Right lung (tissue), 5 donors: ENCODE data around the gene CPVL. TPM values are rescaled to one million over a fixed set of nuclear protein-coding genes. Genes with fewer than 3 reads are reported as not detected.

Experiments
- DNase-seq, 2 donors: peaks; one replicate each; pipeline ENCODE4 v3.0.0-alpha.2; 2013
- polyA plus RNA-seq, 5 donors: library from polyadenylated mRNA; unstranded; fragments of 120-200 nt; gene quantifications; one replicate each; pipeline versions ENCODE4 v1.2.1 to v1.2.3, GENCODE V29; 2013; ENCODE audit warnings: inconsistent platforms in 1 of 5, low replicate concordance in 1 of 5; ENCODE audit not compliant: insufficient read length in 5 of 5, insufficient read depth in 1 of 5

CPVL gene
- polyA plus RNA-seq, 5 donors = 8.2 to 13.3 (median 11.6) TPM

DNA sequence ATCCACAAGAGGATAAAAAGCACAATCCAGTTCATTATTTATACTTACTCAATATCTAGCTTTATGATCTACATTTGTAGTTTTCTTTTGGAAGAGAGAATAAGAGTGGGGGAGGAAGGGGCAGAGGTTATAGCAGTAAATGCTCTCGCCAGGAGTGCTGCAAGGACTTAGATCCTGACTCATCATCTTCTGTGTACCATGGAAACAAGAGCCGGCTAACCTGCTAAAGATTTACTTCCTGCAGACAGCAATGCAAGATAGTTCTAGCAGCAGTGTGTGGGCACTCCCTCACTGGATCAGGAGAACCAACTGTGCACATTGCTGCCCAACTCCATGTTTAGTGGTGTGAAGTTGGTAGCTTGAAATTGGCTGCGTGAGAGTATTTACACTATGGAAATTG is 140.5 kb downstream of the CPVL start:
- DNase-seq = no peak

DNA sequence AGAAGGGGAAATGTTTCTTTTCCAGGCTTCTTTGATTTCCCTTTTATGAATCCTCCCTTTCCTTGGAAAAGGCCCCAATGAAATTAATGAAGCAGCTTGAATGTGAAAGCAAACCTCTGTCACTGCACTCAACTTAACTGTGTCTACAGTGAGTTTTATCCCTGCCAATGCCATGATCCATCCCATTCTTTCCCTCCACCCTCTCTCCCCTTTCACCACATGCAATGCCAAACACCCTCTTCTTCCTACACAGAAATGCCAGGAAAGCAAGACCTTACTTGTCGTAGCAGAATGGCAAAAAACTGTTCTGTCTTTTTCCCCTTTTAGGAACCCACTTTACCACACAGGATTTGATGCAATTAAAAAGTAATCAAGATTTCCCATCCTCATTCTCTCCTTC is 140.9 kb downstream of the CPVL start:
- DNase-seq = no peak

DNA sequence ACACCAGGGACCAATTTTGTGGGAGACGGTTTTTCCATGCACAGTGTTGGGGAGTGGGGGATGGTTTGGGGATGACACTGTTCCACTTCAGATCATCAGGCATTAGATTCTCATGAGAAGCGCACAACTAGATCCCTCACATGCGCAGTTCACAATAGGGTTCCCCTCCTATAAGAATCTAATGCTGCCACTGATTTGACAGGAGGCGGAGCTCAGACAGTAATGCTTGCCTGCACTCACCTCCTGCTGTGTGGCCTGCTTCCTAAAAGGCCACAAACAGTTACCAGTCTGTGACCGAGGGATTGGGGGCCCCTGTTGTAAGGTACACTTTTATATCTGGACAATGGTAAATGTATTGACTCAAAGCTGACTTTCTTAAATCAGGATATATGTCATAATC is 142.6 kb downstream of the CPVL start:
- DNase-seq = no peak

DNA sequence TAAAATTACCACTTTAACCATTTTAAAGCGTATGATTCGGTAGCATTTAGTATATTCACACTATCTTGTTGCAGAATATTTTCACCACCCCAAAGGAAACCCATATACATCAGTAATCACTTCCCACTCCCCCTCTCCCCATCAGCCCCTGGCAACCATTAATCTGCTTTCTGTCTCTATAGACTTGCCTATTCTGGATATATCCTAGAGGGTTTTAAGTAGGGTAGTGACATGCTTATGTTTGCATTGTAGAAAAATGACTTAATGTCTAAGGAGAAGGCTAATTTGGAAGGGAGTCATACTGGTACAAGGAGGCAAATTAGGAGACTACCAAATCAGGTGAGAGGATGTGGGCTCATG is 145.6 kb downstream of the CPVL start:
- no peak for DNase-seq

DNA sequence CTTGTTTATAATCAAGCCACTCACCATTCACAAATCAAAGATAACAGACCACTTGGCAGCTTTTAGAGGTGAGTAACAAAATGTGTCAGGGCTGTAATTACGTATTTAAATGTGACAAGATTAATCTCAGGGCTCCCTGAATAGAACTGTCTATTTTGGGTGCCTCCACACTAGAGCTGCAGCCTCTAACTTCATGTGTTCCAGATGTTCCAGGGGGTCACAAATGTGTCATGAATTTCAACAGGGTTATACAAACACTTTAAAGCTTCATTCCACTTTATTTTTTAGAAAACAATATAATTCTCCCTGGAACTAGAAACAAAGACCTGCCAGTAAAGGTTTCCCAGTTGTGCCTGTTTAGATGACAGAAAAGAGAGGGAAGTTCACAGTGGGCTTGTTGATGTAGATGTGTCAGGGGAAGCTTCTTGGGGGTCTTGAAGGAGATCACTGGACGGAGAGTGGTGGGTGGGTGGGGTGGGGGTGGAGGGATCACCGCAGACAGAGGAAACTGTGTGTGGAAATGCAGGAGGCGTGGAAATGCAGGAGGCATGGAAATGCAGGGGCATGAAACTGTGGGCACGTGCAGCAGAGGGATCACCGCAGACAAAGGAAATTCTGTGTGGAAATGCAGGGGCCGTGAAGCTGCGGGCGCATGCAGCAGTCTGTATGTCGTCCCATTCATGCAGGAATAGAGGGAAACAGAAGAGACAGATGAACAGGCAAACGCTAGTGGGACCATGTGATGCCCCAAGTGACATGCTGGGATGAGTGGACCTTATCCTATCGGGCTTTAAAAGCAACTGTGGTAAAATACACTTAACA is 146.2 kb downstream of the CPVL start:
- DNase-seq = no peak

DNA sequence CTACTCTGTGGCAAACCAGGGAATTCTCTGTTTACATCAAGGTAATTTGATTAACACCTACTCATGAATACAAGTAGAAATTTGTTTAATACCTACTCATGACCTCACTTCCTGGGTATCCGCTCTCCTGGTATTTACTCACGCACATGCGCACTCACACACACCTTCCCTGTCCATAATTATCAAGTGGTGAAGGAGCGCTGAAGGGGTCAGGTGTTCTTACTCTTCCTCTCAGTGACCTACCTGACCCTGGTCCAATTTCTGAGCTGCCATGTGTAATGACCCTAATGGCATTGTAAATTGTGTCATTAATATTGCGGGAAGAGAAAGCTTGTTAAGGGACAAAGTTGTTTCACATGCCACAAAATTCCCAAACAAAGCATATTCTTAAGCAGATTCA is 146.9 kb downstream of the CPVL start:
- DNase-seq = no peak

DNA sequence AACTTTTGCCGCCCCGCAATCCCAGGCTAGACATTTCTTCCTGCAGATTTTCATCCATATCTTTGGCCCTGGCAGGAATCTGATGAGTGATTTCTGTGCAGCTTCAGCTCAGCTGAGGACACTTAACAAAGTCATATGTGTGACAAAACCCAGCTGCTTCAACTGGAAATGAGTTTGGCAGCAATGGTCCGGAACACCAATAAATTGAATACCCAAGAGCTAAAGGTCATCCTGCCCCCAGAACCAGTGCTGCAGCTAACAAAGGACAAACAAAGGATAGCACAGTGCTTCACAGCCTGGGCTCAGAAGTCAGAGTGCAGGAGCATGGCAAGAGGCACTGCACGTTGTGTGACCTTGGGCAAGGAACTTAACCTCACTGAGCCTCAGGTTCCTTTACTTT is 148.2 kb downstream of the CPVL start:
- peak; percentile 42 to 60 for DNase-seq

DNA sequence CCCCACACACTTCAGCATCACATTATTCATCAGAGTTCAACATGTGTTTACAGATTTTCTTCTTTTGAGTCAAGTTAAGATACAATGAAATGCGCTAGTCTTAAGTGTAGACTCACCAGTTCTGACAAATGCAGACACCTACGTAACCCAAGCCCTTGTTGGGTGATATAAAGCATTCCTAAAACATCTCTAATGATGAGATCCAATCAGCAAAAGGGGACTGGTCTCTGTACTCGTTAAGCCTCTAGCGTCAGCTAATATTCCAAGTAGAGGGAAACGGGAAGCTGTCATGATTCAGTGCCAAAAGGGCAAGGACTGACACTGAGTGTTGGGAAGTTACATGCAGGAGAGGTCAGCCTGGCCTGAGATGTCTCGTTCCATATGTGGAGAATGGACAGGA is 149.5 kb downstream of the CPVL start:
- no peak for DNase-seq

DNA sequence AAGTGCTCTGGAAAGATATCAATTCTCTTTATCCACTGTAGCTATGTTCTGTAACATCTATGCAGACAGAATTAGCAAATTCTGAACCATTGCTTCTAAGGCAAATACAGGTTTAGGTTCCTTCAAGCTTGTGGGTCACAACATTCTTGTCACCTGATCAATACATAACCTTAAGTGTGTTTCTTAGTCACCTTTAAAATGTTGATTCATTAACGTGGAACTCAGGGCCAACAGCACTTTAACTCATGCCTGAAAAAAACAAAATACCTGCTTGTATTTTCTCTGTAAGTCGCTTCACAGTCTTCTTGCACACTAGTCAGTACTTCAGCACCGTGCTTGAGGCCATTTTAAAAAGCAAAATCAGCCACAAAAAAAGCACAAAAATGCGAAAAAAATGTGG is 153.0 kb downstream of the CPVL start:
- no peak for DNase-seq

DNA sequence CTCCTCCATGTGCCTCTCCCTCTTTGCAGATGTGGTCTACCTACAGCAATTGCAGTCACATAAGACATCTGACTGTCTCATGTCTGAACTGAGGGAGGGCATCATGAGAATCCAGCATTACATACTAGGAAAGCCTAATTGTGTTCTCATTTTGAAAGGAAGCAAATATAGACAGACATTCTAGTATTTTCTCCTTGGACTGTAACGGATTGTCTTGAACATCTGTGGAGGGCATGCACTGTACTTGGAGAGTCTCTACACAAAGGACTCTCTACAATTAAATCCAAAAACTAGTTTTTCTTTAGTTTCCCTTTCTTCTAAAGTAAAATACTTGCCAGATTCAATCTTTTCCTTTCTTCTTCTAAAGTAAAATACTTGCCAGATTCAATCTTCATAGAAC is 153.5 kb downstream of the CPVL start:
- no peak for DNase-seq

DNA sequence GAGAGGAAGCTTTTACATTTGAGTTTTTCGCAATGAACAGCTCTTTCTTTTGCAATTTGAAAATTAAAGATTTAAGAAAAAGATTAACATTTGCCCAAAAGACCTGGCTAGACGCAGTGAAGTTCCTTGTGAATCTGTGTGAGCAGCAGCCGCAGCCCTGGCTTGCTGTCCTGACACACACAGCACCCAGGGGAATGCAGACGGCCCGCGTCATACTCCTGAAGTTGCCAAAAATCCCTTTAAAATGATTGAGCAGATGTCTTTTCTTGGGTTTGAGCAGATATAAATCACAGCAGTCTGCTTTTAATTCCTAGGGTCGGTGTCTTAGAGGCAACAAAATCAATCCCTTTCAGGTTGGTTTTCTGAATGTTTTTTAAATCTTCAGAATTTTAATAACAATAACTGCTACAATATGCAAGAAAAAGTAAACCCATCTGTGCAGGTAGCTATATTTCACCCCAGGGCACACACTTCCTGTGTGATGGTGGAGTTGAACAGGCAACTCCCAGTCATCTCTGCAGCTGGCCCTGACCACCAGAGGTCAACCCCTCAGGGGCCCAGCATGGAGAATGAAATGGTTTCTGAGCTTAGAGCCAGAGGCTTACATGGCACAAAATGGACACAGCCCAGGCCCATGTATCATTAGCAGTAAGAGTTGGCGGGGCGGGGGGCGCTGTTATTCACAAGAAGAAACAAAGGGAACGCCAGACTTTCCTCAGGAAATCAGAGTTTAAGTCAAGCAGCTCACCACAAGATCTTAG is 156.0 kb downstream of the CPVL start:
- DNase-seq = no peak

DNA sequence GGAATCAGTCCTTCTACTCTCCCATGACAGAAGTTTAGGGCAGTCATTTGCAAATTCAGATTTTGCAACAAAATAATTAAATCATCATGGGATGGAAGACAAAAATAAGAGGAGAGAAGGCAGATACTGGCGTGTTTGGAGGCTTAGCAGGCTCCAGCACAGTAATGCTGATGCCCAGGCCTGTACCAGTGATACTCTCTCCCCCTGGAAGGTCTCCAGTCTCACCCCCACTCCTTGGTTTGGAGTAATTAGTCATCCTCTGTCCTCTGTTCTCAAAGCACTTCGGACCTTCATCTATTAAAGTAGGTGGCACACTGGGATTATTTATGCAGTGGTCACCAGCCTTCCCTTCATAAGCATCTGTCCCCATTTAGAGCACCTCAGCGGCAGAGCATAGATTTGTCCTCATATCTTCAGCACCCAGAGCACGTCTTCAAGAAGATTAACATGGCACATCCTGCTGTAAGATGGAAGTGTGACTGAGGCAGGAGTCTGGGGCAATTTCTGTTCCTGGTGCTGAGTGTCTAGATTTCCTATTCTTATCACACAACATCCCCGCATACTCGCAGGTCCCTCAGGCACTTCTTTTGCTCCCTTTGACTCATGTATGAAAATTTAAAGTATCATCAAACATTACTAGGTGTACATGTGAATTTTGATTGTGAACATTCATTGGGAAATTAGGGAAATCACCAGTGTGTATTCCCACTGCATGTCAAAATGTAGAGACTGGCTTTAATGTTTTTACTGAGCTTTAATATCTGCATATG is 156.9 kb downstream of the CPVL start:
- no peak for DNase-seq

DNA sequence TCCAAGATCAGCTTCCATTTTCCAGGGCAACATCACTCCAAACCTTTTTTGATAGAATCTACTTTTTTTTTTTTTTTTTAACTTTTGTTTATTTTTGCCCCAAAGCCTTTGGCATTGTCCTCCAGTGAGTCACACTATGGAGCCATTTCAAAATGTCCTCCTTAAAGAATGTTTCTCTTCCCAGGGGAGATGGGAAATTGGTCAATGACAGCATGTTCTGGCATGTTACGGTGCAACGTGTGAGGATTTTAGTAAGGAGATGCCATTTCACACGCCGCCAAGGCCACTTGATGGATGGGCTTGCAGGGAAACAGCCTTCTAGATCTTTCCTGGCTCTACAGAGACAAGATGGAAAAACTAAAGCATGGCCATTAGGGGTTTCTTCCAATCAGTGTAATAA is 157.5 kb downstream of the CPVL start:
- DNase-seq = no peak

DNA sequence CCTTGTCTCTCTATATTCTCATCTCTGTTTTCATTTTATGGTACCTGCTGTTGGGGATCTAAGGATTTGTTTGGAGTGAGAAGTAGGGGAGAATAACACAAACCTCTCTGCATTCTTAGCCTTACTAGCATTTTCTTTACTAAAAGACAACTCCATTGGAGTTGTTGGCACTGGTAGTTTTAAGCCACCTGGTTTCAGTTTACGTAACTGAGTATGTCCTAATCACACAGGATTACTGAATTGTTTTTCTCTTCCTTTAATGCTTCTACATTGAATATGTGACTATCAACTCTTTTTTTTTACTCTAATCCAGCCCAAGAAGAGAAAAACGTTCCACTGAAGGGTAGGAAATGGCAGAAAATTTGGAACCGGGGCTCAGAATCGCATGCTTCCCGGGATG is 158.2 kb downstream of the CPVL start:
- no peak for DNase-seq

DNA sequence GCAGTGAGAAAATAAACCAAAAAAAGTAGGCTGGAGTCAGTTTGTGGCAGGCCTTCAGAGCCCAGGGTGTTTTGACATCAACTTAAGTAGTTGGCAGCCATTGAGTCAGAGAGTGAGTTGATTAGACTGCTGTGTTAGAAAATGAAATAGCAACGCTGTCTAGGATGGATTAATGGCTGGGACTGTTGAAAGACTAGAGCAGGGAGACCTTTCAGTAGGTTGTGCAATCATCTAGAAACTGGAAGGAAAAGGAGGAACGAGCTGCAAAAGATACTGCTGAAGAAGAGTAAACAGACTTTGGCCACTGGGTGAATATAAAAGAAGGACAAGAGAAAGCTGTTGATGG is 159.6 kb downstream of the CPVL start:
- peak; percentile 65 to 75 for DNase-seq

DNA sequence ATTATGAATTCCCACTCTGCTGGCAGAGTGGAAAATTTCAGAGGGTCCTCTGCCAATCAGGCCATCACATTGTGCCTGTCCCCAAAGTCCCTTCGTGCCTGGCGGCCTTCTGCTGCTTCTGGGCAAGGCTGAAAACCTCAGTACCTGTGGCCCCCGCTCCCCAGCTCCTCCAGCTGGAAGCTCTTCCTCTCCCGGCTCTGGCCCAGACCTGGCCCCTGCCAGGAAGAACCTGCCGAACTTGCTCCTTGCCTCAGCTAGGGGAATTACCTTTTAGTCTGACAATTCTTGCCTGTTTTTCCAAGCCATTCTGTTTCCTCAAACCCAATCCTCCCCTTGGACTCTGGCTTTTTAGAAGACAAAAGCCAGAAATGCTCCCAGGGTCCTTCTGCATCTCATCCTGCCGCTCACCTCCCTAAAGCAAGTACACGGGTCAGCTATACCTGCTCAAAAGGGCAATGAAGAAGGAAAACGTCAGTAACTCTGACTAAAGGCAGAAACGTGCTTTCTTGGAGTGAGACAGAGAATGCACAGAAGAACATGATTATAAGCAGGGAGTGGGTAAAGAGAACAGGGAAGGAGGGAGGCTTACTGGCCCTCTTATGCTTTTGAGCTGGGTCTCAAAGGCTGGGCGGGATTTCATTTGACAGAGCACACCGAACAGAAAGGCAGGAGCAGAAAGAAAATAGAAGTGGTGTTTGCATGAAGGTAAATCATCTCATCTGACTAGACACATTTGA is 160.1 kb downstream of the CPVL start:
- no peak for DNase-seq

DNA sequence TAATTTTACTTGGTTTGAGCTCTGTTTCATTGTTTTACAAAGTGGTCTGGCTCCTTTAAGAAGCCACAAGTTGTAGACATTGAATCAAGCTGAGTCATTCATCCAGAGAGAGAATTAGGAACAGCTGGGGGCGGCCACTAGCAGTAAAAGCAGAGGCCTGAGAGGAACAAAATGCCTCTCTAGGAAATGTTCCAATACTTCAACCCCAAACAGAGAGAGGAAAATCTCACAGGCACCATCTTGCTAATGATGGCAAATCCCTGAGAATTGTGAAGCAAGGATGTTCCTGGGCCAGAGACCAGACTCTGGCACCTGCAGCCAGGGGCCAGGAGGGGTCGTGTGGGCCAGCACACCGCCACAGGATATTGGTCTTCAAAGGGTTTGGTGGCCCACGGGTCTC is 161.7 kb downstream of the CPVL start:
- DNase-seq = no peak

DNA sequence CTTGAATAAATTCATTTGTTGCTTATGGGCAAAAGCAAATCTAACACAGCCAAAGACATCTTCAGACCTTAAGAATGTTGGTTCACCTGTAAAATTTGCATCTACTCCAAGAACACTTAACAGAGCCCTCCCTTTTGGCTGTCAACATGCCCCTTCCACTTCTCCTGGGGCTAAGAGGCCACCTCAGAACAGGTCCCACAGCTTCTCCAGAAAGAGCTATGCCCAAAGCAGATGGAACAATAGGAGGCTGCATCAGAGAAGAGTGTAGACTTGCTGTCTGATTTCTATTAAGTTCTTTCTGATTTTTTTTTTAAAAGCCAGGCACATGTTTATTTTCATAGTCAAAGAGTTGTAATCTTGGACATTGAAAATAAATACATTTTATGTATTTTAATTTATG is 162.1 kb downstream of the CPVL start:
- no peak for DNase-seq

DNA sequence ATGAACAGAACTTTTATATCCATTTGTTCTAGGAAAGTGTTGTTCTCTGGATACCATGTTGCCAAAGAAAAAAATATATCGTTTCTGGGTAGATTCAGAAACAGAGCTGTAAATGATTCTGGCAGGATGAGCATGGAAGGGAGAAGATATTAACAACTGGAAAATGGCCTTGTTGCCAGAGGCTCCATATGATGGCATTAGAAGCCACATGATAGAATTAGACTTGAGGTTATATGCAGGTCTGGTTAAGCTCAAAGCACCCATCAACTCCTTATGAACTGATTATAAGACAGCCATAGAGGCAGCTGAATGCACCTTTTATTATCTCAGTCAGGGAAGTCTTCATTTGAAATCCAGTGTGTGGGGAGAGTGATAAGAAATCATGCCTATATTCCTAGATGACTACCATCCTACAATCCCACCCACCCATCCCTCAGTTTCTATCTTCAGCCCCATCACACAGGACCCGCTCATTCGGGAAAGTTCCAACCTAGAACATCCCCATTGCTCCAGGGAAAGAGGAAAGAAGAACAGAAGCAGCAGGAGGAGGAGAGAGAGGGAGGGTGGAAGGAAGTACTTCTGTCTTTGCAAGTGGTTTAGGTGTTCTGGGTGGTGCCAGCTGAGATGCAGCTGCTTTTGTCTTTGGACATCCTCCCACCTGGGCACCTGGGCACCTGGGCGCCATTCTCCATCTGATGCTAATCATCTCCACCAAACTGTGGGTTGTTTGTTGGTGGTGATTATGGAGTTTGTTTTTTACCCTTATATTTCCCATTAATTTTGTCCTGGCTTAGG is 162.7 kb downstream of the CPVL start:
- no peak for DNase-seq

DNA sequence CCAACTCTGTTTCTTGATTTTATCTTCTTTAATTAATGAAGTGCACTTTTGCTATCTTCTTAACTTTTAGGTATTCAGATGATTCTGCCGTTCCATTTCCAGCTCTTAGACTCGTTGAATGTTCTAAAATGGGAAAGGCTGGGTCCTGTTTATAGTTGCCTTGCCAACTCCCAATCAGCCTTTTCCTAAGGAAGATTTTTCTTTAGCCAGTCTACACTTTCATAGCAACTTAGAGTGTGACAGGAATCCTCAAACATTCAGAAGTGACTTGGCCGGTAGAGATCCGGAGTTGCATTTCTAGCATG is 165.2 kb downstream of the CPVL start:
- DNase-seq = no peak

DNA sequence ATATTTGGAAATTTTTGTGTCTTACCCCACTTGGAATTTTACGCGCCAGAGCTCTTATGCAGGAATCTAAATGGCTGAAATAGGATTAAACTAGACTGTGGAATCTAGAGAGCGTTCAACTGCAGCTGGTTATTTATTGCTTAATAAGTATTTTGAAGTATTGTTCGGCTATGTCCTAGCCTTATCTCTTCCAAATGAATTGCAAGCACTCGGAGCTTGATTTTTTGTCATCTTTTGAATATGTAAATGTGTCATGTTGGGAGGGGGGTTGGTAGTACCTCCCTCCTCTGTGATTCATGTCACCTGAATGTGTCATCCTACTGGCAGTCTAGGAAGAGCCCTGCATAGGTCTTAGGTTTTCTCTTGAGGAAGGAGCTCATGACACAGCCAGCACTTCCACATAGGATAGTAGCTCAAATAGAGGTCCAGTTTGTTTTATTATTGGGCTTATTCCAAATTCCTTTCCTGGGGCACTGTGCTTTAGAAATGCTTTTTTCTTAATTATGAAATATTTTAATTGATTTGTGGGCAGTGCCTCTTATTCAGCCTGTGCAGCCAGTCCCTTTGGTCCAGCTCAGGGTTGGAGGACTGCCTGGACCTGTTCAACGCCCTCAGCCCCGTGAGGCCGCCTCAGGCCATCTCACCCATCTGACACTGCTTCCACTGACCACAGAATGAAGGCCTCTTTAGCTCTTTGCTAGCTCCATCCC is 165.7 kb downstream of the CPVL start:
- DNase-seq = no peak
